GM19397 (cell line): Measurements from ENCODE around the gene PLVAP.

Experiments used
- ATAC-seq: cut with Tn5 transposase; IDR thresholded peaks from one replicate; pipeline ENCODE4 v1.9.1; 2021; ENCODE audit warnings: mild to moderate bottlenecking, moderate library complexity; ENCODE audit not compliant: unreplicated experiment

PLVAP gene

GRCh38 chr19:17376935-17377600 is at the start of gene PLVAP:
TSS of gene PLVAP (minus strand) at chr19:17377342. CDS start at chr19:17377288, 54 bp downstream.
- no peak for ATAC-seq

GRCh38 chr19:17424743-17425365 is 47.7 kb upstream of the PLVAP start:
- ATAC-seq = no peak

- no peak for ATAC-seq
Observed at GRCh38 chr19:17423429-17424208, 46.5 kb upstream of the PLVAP start.

- ATAC-seq = no peak
Observed at GRCh38 chr19:17421942-17422341, 44.8 kb upstream of the PLVAP start.

- ATAC-seq = peak; percentile 4
Observed at GRCh38 chr19:17420475-17420924, 43.4 kb upstream of the PLVAP start.

GRCh38 chr19:17419621-17420474 is 42.7 kb upstream of the PLVAP start, which contains the start of gene MVB12A:
TSS of gene MVB12A (plus strand) at chr19:17420047. CDS start at chr19:17420136, 89 bp downstream.
- peak; percentile 88 for ATAC-seq

- no peak for ATAC-seq
Observed at GRCh38 chr19:17419154-17419620, 42.0 kb upstream of the PLVAP start.

GRCh38 chr19:17418710-17419109 is 41.6 kb upstream of the PLVAP start:
- no peak for ATAC-seq

- no peak for ATAC-seq
Observed at GRCh38 chr19:17415121-17415520, 38.0 kb upstream of the PLVAP start.

GRCh38 chr19:17414097-17414496 is 37.0 kb upstream of the PLVAP start:
- no peak for ATAC-seq

- no peak for ATAC-seq
Observed at GRCh38 chr19:17411801-17412200, 34.7 kb upstream of the PLVAP start.

GRCh38 chr19:17409990-17410389 is 32.8 kb upstream of the PLVAP start:
- ATAC-seq = no peak

- no peak for ATAC-seq
Observed at GRCh38 chr19:17406887-17407196, 29.7 kb upstream of the PLVAP start.

- no peak for ATAC-seq
Observed at GRCh38 chr19:17406046-17406886, 29.1 kb upstream of the PLVAP start.

GRCh38 chr19:17405250-17406045 is 28.3 kb upstream of the PLVAP start, which contains the start of gene BST2:
TSS of gene BST2 (minus strand) at chr19:17405630. CDS start at chr19:17405575, 55 bp downstream.
- ATAC-seq = peak; percentile 69

GRCh38 chr19:17404621-17405249 is 27.6 kb upstream of the PLVAP start:
- ATAC-seq = peak; percentile 15

GRCh38 chr19:17404015-17404414 is 26.9 kb upstream of the PLVAP start:
- ATAC-seq = no peak
